ENCODE measurements around the gene ZNF438. TPM values are rescaled to one million over a fixed set of nuclear protein-coding genes. Genes with fewer than 3 reads are reported as not detected.

Gene ZNF438
- total and polyA plus RNA-seq, 2 of the 13 experiments (the other 11 are each of a cell fraction or from before 2014, with no cell fraction given), result 0.75 to 0.83 TPM

DNA sequence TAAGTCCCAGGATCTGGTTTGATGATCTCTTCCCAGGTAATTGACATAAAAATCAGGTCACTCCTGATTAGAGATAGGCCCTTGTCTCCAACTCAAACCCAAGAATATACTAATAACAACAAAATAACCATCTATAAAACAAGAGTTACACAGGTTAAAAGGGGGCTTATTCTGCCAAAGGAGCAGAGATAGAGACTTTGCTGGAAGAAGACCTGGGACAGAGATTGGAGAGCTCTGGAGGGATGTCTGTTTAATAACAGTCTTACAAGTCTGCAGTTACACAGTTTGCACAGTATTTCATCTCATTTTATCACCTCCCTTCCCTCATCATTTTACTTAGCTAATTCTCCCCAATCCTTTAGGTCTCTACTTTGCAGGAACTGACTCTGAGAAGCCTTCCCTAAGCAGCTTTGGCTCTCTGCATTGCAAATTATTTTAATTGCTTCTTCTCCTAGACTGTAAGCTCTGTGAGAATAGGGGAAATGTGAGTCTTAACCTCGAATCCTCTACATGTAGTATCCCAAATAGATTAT is 3.7 kb upstream of the ZNF438 start:
- Histone ChIP-seq H3K4me3 (replicated peaks in 1 of 3; ENCODE audit: insufficient read depth in 1 of 3, low read depth in 2 of 3, low read length in 3 of 3) (no peak overlapping the region), H2AFZ (ENCODE audit: low read length) (no peak overlapping the region), H3K9me3 (ENCODE audit: low read length) (no peaks in the 10 kb centered on the region), H3K27me3 (ENCODE audit: control insufficient read depth in 1 of 2, insufficient read depth in 2 of 2, low read length in 2 of 2) (peaks cover 0 to 2% of the 10 kb centered on the region in 2 experiments; a peak in 1 of 5 replicates), H3K4me2 (ENCODE audit: low read depth, low read length) (no peak overlapping the region), H3K9ac (ENCODE audit: insufficient read depth, low read depth, low read length) (no peak overlapping the region), H3K79me2 (ENCODE audit: insufficient read depth, low read length) (no peaks in the 10 kb centered on the region), H3K4me1 (ENCODE audit: insufficient read depth, low read length) (peaks cover 24% of the 10 kb centered on the region), H3K27ac (ENCODE audit: extremely low read length, insufficient read depth, low read length) (no peak overlapping the region), H4K20me1 (ENCODE audit: insufficient read depth, low read length) (no peaks in the 10 kb centered on the region), H3K36me3 (replicated peaks in 1 of 2; ENCODE audit: control insufficient read depth in 1 of 2, insufficient read depth in 2 of 2, low read length in 2 of 2) (no peaks in the 10 kb centered on the region)
- WGBS (ENCODE audit: low lambda C conversion rate), result 0% methylated on average over 1 of the region's 1 CpG
- ATAC-seq, result no peak
- BruUV-seq (replicated peaks), result no TSS peak
- DNase-seq (ENCODE audit: low spot score), result no peak
- ChIA-PET POLR2A (no interaction called here), CTCF (ENCODE audit: low intra/inter-chr PET ratio, low total read pairs) (no interaction called here)
- intact Hi-C loops (cut with micrococcal nuclease; ENCODE audit: unreplicated experiment) (no loop called here), in situ Hi-C loops (cut with HindIII; ENCODE audit: extremely low pct_ligation_motif_present, low pct_unique_long_range_greater_than_20kb) (no loop called here)
- no peak for TF ChIP-seq GPN1 (CRISPR knock-in tag; IDR thresholded peaks at IDR 0.05; ENCODE audit: borderline replicate concordance)
- TF ChIP-seq, protein P1, sequence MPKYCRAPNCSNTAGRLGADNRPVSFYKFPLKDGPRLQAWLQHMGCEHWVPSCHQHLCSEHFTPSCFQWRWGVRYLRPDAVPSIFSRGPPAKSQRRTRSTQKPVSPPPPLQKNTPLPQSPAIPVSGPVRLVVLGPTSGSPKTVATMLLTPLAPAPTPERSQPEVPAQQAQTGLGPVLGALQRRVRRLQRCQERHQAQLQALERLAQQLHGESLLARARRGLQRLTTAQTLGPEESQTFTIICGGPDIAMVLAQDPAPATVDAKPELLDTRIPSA (CRISPR knock-in tag; IDR thresholded peaks at IDR 0.05; ENCODE audit: borderline replicate concordance), result no peak
- TF ChIP-seq, protein P2, sequence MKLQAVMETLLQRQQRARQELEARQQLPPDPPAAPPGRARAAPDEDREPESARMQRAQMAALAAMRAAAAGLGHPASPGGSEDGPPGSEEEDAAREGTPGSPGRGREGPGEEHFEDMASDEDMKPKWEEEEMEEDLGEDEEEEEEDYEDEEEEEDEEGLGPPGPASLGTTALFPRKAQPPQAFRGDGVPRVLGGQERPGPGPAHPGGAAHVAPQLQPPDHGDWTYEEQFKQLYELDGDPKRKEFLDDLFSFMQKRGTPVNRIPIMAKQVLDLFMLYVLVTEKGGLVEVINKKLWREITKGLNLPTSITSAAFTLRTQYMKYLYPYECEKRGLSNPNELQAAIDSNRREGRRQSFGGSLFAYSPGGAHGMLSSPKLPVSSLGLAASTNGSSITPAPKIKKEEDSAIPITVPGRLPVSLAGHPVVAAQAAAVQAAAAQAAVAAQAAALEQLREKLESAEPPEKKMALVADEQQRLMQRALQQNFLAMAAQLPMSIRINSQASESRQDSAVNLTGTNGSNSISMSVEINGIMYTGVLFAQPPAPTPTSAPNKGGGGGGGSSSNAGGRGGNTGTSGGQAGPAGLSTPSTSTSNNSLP (IDR thresholded peaks at IDR 0.05; ENCODE audit: low read depth, low read length), result no peak
- TF ChIP-seq, protein P3, sequence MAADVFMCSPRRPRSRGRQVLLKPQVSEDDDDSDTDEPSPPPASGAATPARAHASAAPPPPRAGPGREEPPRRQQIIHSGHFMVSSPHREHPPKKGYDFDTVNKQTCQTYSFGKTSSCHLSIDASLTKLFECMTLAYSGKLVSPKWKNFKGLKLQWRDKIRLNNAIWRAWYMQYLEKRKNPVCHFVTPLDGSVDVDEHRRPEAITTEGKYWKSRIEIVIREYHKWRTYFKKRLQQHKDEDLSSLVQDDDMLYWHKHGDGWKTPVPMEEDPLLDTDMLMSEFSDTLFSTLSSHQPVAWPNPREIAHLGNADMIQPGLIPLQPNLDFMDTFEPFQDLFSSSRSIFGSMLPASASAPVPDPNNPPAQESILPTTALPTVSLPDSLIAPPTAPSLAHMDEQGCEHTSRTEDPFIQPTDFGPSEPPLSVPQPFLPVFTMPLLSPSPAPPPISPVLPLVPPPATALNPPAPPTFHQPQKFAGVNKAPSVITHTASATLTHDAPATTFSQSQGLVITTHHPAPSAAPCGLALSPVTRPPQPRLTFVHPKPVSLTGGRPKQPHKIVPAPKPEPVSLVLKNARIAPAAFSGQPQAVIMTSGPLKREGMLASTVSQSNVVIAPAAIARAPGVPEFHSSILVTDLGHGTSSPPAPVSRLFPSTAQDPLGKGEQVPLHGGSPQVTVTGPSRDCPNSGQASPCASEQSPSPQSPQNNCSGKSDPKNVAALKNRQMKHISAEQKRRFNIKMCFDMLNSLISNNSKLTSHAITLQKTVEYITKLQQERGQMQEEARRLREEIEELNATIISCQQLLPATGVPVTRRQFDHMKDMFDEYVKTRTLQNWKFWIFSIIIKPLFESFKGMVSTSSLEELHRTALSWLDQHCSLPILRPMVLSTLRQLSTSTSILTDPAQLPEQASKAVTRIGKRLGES (CRISPR knock-in tag; IDR thresholded peaks at IDR 0.05; ENCODE audit: borderline replicate concordance), result no peak
- no peak for TF ChIP-seq DR1 (CRISPR knock-in tag; IDR thresholded peaks at IDR 0.05)
- FAIRE-seq, result no peak

Measured in HepG2 (cell line).